Naive thymus-derived CD8-positive, alpha-beta T cell (primary cell): Measurements from ENCODE around the gene RNF186. TPM values are rescaled to one million over a fixed set of nuclear protein-coding genes. Genes with fewer than 3 reads are reported as not detected.

ENCODE experiments used
- ATAC-seq, 2 donors: fragments of 150-1000 bp; cut with Tn5 transposase in 1 of 2; sonication (Bioruptor Pico), chemical (Tn5 transposase) in 1 of 2; 1 replicate in 1 of 2; 2 replicates in 1 of 2; pipeline ENCODE4 v1.10.0; 2021; ENCODE audit warnings: mild to moderate bottlenecking in 2 of 2, moderate library complexity in 2 of 2
- POLR2A ChIA-PET: fragments of 350-600 bp; sonication (Branson Sonifier 250); formaldehyde crosslinking; loops from one replicate; lab custom pipeline; 2021; ENCODE audit warnings: antibody characterized with exemption; lab: Charles Lee
- DNase-seq, 10 donors: peaks; one replicate each; pipeline versions ENCODE4 v3.0.0 to v3.0.0-alpha.2; 2020 to 2022
- H3K27ac Mint-ChIP-seq, 10 donors: one replicate each; pipeline ENCODE4 v1.8.0; 2020 to 2022; ENCODE audit warnings: mild to moderate bottlenecking in 10 of 10, mixed read lengths in 10 of 10, moderate library complexity in 4 of 10, inconsistent platforms in 1 of 10
- H3K27me3 Mint-ChIP-seq, 5 donors: one replicate each; pipeline ENCODE4 v1.8.0; 2021 to 2022; ENCODE audit warnings: mixed read lengths in 5 of 5
- H3K36me3 Mint-ChIP-seq, 3 donors: one replicate each; pipeline ENCODE4 v1.8.0; 2020 to 2022; ENCODE audit warnings: mixed read lengths in 3 of 3, mild to moderate bottlenecking in 2 of 3, inconsistent platforms in 1 of 3
- H3K4me1 Mint-ChIP-seq, 4 donors: one replicate each; pipeline ENCODE4 v1.8.0; 2021 to 2022; ENCODE audit warnings: mixed read lengths in 4 of 4
- H3K4me3 Mint-ChIP-seq, 10 donors: one replicate each; pipeline ENCODE4 v1.8.0; 2020 to 2022; ENCODE audit warnings: mild to moderate bottlenecking in 10 of 10, mixed read lengths in 10 of 10, moderate library complexity in 6 of 10, inconsistent platforms in 1 of 10
- H3K9me3 Mint-ChIP-seq, 9 donors: one replicate each; pipeline ENCODE4 v1.8.0; 2020 to 2022; ENCODE audit warnings: mixed read lengths in 9 of 9, mild to moderate bottlenecking in 3 of 9, inconsistent platforms in 1 of 9, moderate library complexity in 1 of 9
- polyA plus RNA-seq, 3 donors: library from polyadenylated mRNA; unstranded; fragments of 300-500 nt; fragmentation: Illumina TruSeq; gene quantifications; one replicate each; pipeline ENCODE4 v1.2.3, GENCODE V29; 2021
- total RNA-seq, 8 experiments: library from RNA in 2 of 8; stranded (reverse) in 2 of 8; gene quantifications; one replicate each; pipeline ENCODE4 v1.2.3 and lab custom pipeline; 2021 to 2026

RNF186 gene
- total and polyA plus RNA-seq, 5 experiments from 2014 or later, result not detected

DNA sequence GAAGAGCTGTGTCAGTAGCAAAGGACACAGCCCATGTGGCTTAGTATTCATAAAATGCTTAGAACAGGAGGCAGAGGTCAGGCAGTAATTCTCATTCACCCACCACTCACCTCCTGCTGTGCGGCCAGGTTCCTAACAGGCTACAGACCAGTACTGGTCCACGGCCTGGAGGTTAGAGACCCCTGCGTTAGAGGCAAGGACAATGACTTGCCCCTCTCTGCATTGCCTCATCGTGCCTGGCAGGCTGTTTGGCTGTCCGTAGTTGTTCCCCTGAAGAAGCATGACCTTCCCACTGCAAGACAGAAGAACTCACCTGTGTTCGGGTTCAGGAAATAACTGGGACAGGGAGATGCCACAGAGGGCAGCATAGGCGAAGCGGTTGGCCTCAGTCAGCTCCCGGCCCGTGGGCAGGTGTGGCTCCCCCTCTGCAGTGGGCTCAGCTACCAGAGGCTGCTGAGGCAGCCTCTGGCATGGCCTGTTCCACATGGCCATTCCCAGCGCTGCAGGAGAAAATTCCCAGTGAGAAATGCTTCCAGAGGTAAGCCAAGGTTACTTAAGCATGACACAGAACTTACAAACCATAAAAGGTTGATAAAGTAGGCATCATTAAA lies 34.7 kb downstream of the RNF186 start:
- H3K4me1 Mint-ChIP-seq, result peaks cover 0 to 2% (median 0%) of the 10 kb centered on the region in 4 donors
- no peak overlapping the region for H3K4me3 Mint-ChIP-seq
- POLR2A ChIA-PET, result no interaction called here
- peaks cover 0 to 3% (median 0%) of the 10 kb centered on the region in 9 donors for H3K9me3 Mint-ChIP-seq
- DNase-seq (no peak), ATAC-seq (no peak)
- no peaks in the 10 kb centered on the region for H3K27me3 Mint-ChIP-seq
- peaks cover 12 to 83% (median 33%) of the 10 kb centered on the region in 3 donors for H3K36me3 Mint-ChIP-seq
- H3K27ac Mint-ChIP-seq, result peak overlapping the region in 1 of 10 donors; percentile 45

GRCh38 chr1:19776933-19777332 lies 38.1 kb downstream of the RNF186 start:
- Mint-ChIP-seq H3K27ac (no peak overlapping the region), H3K4me3 (no peak overlapping the region), H3K4me1 (peaks cover 0 to 2% (median 0%) of the 10 kb centered on the region in 4 donors), H3K36me3 (peaks cover 10 to 76% (median 34%) of the 10 kb centered on the region in 3 donors), H3K27me3 (no peaks in the 10 kb centered on the region), H3K9me3 (peaks cover 0 to 3% (median 0%) of the 10 kb centered on the region in 9 donors)
- DNase-seq, result no peak
- POLR2A ChIA-PET, result no interaction called here
- no peak for ATAC-seq

GRCh38 chr1:19776287-19776686 lies 38.8 kb downstream of the RNF186 start:
- Mint-ChIP-seq H3K9me3 (peaks cover 0 to 3% (median 0%) of the 10 kb centered on the region in 9 donors), H3K4me3 (no peak overlapping the region), H3K4me1 (peaks cover 0 to 2% (median 0%) of the 10 kb centered on the region in 4 donors), H3K36me3 (peaks cover 10 to 77% (median 36%) of the 10 kb centered on the region in 3 donors), H3K27ac (peak overlapping the region in 1 of 10 donors; percentile 11), H3K27me3 (no peaks in the 10 kb centered on the region)
- DNase-seq, result no peak
- ATAC-seq, result no peak
- POLR2A ChIA-PET, result interaction anchor here (0.6 kb wide), 1 partner anchor 25 kb away, joined by 5 read pairs; no protein-coding TSS in a partner anchor

DNA sequence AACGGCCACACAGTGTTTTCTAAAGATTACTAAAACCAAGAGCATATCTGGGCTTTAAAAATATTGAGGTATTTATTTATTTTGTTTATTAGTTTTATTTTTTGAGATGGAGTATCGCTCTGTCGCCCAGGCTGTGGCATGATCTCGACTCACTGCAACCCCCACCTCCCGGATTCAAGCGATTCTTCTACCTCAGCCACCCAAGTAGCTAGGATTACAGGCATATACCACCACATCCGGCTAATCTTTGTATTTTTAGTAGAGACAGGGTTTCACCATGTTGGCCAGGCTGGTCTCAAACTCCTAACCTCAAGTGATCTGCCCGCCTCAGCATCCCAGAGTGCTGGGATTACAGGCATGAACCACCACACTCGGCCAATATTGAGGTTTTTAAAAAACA lies 39.3 kb downstream of the RNF186 start:
- Mint-ChIP-seq H3K27me3 (no peaks in the 10 kb centered on the region), H3K4me3 (no peak overlapping the region), H3K9me3 (peaks cover 0 to 3% (median 0%) of the 10 kb centered on the region in 9 donors), H3K27ac (peak overlapping the region in 1 of 10 donors; percentile 24), H3K4me1 (peaks cover 0 to 2% (median 0%) of the 10 kb centered on the region in 4 donors), H3K36me3 (peaks cover 10 to 77% (median 36%) of the 10 kb centered on the region in 3 donors)
- DNase-seq, result no peak
- POLR2A ChIA-PET, result interaction anchor here (0.6 kb wide), 1 partner anchor 25 kb away, joined by 5 read pairs; no protein-coding TSS in a partner anchor
- no peak for ATAC-seq

DNA sequence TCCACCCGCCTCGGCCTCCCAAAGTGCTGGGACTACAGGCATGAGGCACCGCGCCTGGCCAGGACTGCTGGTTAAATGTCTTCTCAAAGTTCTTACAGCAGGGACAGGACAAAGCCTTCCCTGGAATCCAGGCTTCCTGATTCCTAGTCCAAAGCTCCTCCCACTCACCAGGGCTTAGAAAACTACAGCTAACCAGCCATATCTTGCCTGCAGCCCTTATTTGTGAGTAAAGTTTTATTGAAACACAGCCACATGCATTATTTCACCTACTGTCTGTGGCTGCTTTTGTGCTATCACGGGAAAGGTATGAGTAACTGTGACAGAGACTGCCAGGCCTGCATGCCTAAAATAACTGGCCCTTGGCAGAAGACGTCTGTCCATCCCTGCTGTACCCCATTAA lies 39.8 kb downstream of the RNF186 start:
- peaks cover 0 to 2% (median 0%) of the 10 kb centered on the region in 4 donors for H3K4me1 Mint-ChIP-seq
- POLR2A ChIA-PET, result no interaction called here
- H3K27ac Mint-ChIP-seq, result no peak overlapping the region
- ATAC-seq, result no peak
- no peak for DNase-seq
- no peak overlapping the region for H3K4me3 Mint-ChIP-seq
- H3K9me3 Mint-ChIP-seq, result peaks cover 0 to 3% (median 0%) of the 10 kb centered on the region in 9 donors
- peaks cover 10 to 77% (median 36%) of the 10 kb centered on the region in 3 donors for H3K36me3 Mint-ChIP-seq
- H3K27me3 Mint-ChIP-seq, result no peaks in the 10 kb centered on the region

DNA sequence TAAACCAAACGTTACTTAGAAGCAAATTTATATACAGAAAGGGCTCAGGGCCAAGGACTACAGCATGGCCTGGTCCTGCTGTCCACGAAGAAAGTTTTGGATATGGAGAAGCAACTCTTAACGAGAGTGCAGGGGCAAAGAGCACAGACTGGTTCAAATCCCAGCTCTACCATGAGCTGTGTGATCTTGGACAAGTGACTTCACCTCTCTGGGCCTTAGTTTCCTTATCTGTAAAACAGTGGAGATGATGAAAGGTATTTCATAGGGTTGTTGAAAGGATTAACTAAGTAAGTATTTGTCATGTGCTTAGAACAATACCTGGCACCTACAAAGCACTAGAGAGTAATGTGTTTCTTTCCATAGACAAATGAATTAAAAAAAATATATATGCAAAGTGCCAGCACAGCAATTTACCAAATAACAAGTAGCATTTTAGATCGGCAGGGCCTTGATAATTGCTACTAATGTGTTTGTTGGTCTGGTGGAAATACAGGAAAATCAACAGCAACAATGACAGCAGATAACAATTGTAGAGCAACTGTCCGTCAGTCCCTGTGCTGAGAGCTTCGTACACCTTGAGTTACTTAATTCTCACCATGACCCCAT lies 40.8 kb downstream of the RNF186 start:
- Mint-ChIP-seq H3K4me3 (no peak overlapping the region), H3K9me3 (peaks cover 0 to 3% (median 0%) of the 10 kb centered on the region in 9 donors), H3K36me3 (peaks cover 7 to 72% (median 29%) of the 10 kb centered on the region in 3 donors), H3K4me1 (peaks cover 0 to 2% (median 0%) of the 10 kb centered on the region in 4 donors), H3K27ac (peak overlapping the region in 1 of 10 donors; percentile 39), H3K27me3 (no peaks in the 10 kb centered on the region)
- no peak for ATAC-seq
- DNase-seq, result no peak
- POLR2A ChIA-PET, result no interaction called here

GRCh38 chr1:19773485-19773884 lies 41.6 kb downstream of the RNF186 start:
- Mint-ChIP-seq H3K9me3 (peaks cover 0 to 3% (median 0%) of the 10 kb centered on the region in 9 donors), H3K4me1 (no peaks in the 10 kb centered on the region), H3K27me3 (no peaks in the 10 kb centered on the region), H3K36me3 (peaks cover 4 to 64% (median 21%) of the 10 kb centered on the region in 3 donors), H3K4me3 (no peak overlapping the region), H3K27ac (no peak overlapping the region)
- POLR2A ChIA-PET, result no interaction called here
- no peak for ATAC-seq
- DNase-seq, result no peak

DNA sequence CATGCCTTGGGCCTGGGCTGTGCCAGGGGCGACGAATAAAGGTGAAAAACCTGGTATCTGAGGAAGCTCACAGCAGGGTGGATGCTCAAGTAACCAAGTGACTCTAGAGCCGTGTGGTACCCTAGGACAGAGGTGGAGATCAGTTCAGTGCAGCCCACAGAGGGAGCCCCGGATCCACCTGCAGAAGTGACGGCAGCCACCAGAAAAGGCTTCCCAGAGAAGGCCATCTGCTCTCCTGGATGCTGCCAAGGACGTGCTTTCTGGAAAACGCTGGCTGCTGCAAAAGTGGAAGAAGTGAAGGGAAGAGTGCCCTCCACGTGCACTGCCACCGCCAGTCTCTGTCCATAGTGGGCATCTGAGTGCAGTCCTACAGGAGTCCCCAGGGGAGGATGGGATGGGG lies 43.0 kb downstream of the RNF186 start:
- no peak overlapping the region for H3K4me3 Mint-ChIP-seq
- no peaks in the 10 kb centered on the region for H3K9me3 Mint-ChIP-seq
- peak overlapping the region in 1 of 10 donors; percentile 32 for H3K27ac Mint-ChIP-seq
- POLR2A ChIA-PET, result no interaction called here
- ATAC-seq (no peak), DNase-seq (no peak)
- H3K4me1 Mint-ChIP-seq, result no peaks in the 10 kb centered on the region
- H3K27me3 Mint-ChIP-seq, result no peaks in the 10 kb centered on the region
- H3K36me3 Mint-ChIP-seq, result peaks cover 0 to 64% (median 11%) of the 10 kb centered on the region in 3 donors

GRCh38 chr1:19771350-19771749 lies 43.7 kb downstream of the RNF186 start:
- Mint-ChIP-seq H3K27ac (no peak overlapping the region), H3K4me3 (no peak overlapping the region), H3K36me3 (peaks cover 0 to 64% (median 6%) of the 10 kb centered on the region in 3 donors), H3K4me1 (no peaks in the 10 kb centered on the region), H3K27me3 (no peaks in the 10 kb centered on the region), H3K9me3 (no peaks in the 10 kb centered on the region)
- DNase-seq, result no peak
- no peak for ATAC-seq
- POLR2A ChIA-PET, result no interaction called here

DNA sequence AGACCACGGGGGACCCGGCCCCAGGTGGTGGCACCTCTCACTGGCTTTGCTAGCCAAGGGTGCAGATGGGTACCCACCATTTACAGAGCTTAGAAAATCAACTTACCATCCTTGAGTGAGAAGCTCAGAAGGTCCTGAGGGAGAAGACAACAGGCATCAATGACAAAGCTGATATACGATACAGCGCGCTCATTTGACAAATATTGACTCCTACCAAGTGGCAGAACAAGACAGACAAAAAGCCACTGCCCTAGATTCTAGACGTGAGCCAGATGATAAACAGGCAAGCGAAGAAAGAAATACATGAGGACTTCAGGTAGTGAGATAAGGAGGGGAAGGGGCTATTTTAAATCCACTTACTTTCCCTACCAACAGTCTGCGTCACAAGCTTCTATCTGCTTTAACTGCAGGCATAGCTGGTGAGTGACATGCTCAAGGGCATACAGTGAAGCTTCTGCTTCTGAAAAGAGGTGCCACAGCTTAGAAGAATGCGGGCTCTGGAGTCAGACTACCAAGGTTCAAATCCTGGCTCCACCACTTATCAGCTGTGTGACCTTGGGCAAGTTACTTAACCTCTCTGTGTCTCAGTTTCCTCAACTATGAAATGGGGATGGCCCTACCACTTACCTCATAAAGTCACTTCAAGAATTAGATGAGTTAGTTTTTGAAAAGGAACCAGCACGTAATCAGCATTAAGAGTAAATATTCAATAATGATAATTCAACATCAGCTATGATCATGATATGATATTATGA lies 44.5 kb downstream of the RNF186 start:
- peaks cover 0 to 64% (median 6%) of the 10 kb centered on the region in 3 donors for H3K36me3 Mint-ChIP-seq
- H3K4me1 Mint-ChIP-seq, result no peaks in the 10 kb centered on the region
- DNase-seq (no peak), ATAC-seq (no peak)
- H3K4me3 Mint-ChIP-seq, result no peak overlapping the region
- no peaks in the 10 kb centered on the region for H3K27me3 Mint-ChIP-seq
- POLR2A ChIA-PET, result interaction anchor here (0.5 kb wide), 1 partner anchor 222 kb away, joined by 3 read pairs; no protein-coding TSS in a partner anchor
- no peak overlapping the region for H3K27ac Mint-ChIP-seq
- no peaks in the 10 kb centered on the region for H3K9me3 Mint-ChIP-seq

GRCh38 chr1:19769211-19769932 lies 45.7 kb downstream of the RNF186 start:
- no peak for ATAC-seq

More at GRCh38 chr1:19769211-19769932, 45.7 kb downstream of the RNF186 start:
- POLR2A ChIA-PET, result no interaction called here
- Mint-ChIP-seq H3K36me3 (peaks cover 0 to 64% (median 4%) of the 10 kb centered on the region in 3 donors), H3K4me3 (no peak overlapping the region), H3K27me3 (no peaks in the 10 kb centered on the region), H3K9me3 (no peaks in the 10 kb centered on the region), H3K27ac (peak overlapping the region in 1 of 10 donors; percentile 48), H3K4me1 (no peaks in the 10 kb centered on the region)
- DNase-seq, result no peak
